Body of pancreas (tissue), 4 donors: ENCODE data around the gene PGK1.
"Not testable (repeated sequence)": the region's sequence is repeated elsewhere in the genome, so short reads cannot be mapped to it uniquely, and the experiment has no call there.

Source experiments
- CTCF ChIP-seq, 7 experiments: fragments of 450-650 bp in 4 of 7; fragments of 200-600 bp in 3 of 7; sonication (generic) in 3 of 7; IDR thresholded peaks; one replicate each; pipeline ENCODE4 v1.5.1; 2016 to 2019; ENCODE audit warnings: antibody characterized with exemption in 7 of 7
- POLR2A ChIP-seq, 3 donors: fragments of 450-650 bp; IDR thresholded peaks; one replicate each; pipeline ENCODE4 v1.6.1; 2016; ENCODE audit warnings: antibody characterized with exemption in 3 of 3, mild to moderate bottlenecking in 2 of 3

DNA sequence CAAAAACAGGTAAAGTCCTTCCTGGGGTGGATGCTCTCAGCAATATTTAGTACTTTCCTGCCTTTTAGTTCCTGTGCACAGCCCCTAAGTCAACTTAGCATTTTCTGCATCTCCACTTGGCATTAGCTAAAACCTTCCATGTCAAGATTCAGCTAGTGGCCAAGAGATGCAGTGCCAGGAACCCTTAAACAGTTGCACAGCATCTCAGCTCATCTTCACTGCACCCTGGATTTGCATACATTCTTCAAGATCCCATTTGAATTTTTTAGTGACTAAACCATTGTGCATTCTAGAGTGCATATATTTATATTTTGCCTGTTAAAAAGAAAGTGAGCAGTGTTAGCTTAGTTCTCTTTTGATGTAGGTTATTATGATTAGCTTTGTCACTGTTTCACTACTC lies 21.7 kb downstream of the PGK1 start:
- not testable (repeated sequence) for TF ChIP-seq CTCF, POLR2A (IDR thresholded peaks at IDR 0.05)
